HepG2 (cell line): ENCODE data around the gene TOB1. TPM values are rescaled to one million over a fixed set of nuclear protein-coding genes. Genes with fewer than 3 reads are reported as not detected.

Source experiments
- DZIP1 ChIP-seq: sonication (generic); formaldehyde crosslinking; IDR thresholded peaks from 2 replicates; pipeline ENCODE4 v1.5.0; 2020; ENCODE audit warnings: mild to moderate bottlenecking, missing genetic modification reagents
- FOXJ3 ChIP-seq: sonication (generic); formaldehyde crosslinking; IDR thresholded peaks from 2 replicates; pipeline ENCODE4 v1.4.0; 2020; ENCODE audit warnings: missing genetic modification reagents, mild to moderate bottlenecking, borderline replicate concordance
- GFI1 ChIP-seq: sonication (generic); formaldehyde crosslinking; IDR thresholded peaks from 2 replicates; pipeline ENCODE4 v1.5.0; 2020; ENCODE audit warnings: missing genetic modification reagents, mild to moderate bottlenecking, borderline replicate concordance
- IRF2 ChIP-seq: IDR thresholded peaks from 2 replicates; pipeline ENCODE4 v1.6.1; 2018; ENCODE audit warnings: missing genetic modification reagents, missing compliant biosample characterization
- JUN ChIP-seq: sonication (generic); formaldehyde crosslinking; IDR thresholded peaks from 2 replicates; pipeline ENCODE4 v1.4.0; 2020; ENCODE audit warnings: mild to moderate bottlenecking, missing genetic modification reagents
- KDM6A ChIP-seq: IDR thresholded peaks from 2 replicates; pipeline ENCODE4 v1.6.1; 2016; ENCODE audit warnings: low read depth
- KMT2A ChIP-seq: sonication (generic); formaldehyde crosslinking; IDR thresholded peaks from 2 replicates; pipeline ENCODE4 v1.4.0; 2020; ENCODE audit warnings: missing genetic modification reagents
- NR2F1 ChIP-seq, 2 experiments: fragments of 450-650 bp in 1 of 2; formaldehyde crosslinking in 1 of 2; IDR thresholded peaks; 2 replicates each; pipeline versions ENCODE4 v1.5.0 to v1.6.1; 2016 to 2020; ENCODE audit warnings: mild to moderate bottlenecking in 1 of 2, missing compliant biosample characterization in 1 of 2, missing genetic modification reagents in 1 of 2, moderate library complexity in 1 of 2
- PAF1 ChIP-seq: IDR thresholded peaks from 2 replicates; pipeline ENCODE4 v1.6.1; 2016; ENCODE audit warnings: missing genetic modification reagents, missing compliant biosample characterization
- POLR2A ChIP-seq, 2 experiments: IDR thresholded peaks; 2 replicates each; pipeline ENCODE4 v1.6.1; 2011; ENCODE audit warnings: low read depth in 2 of 2, low read length in 2 of 2, mild to moderate bottlenecking in 1 of 2, moderate library complexity in 1 of 2; ENCODE audit not compliant: insufficient read depth in 1 of 2
- TEAD3 ChIP-seq: optimal IDR thresholded peaks from 2 replicates; pipeline ENCODE3; 2016; ENCODE audit warnings: borderline replicate concordance
- ZBTB42 ChIP-seq: sonication (generic); formaldehyde crosslinking; IDR thresholded peaks from 2 replicates; pipeline ENCODE4 v1.5.0; 2020; ENCODE audit warnings: mild to moderate bottlenecking, missing genetic modification reagents
- ZNF124 ChIP-seq: sonication (generic); formaldehyde crosslinking; IDR thresholded peaks from 2 replicates; pipeline ENCODE4 v1.4.0; 2020; ENCODE audit warnings: missing genetic modification reagents
- ZNF18 ChIP-seq: sonication (generic); formaldehyde crosslinking; IDR thresholded peaks from 2 replicates; pipeline ENCODE4 v1.8.0; 2022; ENCODE audit warnings: mild to moderate bottlenecking, missing genetic modification reagents; ENCODE audit not compliant: insufficient replicate concordance
- ZNF670 ChIP-seq: sonication (generic); formaldehyde crosslinking; IDR thresholded peaks from 2 replicates; pipeline ENCODE4 v1.8.0; 2022; ENCODE audit warnings: mild to moderate bottlenecking, missing genetic modification reagents, borderline replicate concordance
- polyA plus RNA-seq, 8 experiments: library from polyadenylated mRNA; depleted of rRNA in 3 of 8; stranded (reverse) in 7 of 8; unstranded in 1 of 8; fragments of >200 nt; fragmentation: Illumina TruSeq in 4 of 8; extraction: Trizol in 4 of 8; gene quantifications; 2 replicates each; pipeline versions ENCODE4 v1.2.1 to v1.2.3, GENCODE V29; 2011 to 2016; ENCODE audit warnings: low read depth in 4 of 8, missing spikeins in 1 of 8, mixed read lengths in 1 of 8; ENCODE audit not compliant: insufficient read depth in 1 of 8
- total RNA-seq, 5 experiments: library from RNA; depleted of rRNA; stranded (reverse); fragments of >200 nt; fragmentation: Illumina TruSeq; extraction: Trizol; gene quantifications; 2 replicates each; pipeline ENCODE4 v1.2.3, GENCODE V29; 2016; ENCODE audit warnings: low read depth in 1 of 5
- TF ChIP-seq, protein P1 (sequence below): fragments of 450-650 bp; IDR thresholded peaks from 2 replicates; pipeline ENCODE4 v1.6.1; 2016
- TF ChIP-seq, protein P2 (sequence below): IDR thresholded peaks from 2 replicates; pipeline ENCODE4 v1.6.1; 2016
- TF ChIP-seq, protein P3 (sequence below): sonication (generic); formaldehyde crosslinking; IDR thresholded peaks from 2 replicates; pipeline ENCODE4 v1.5.1; 2020; ENCODE audit warnings: missing genetic modification reagents, mild to moderate bottlenecking, borderline replicate concordance
- TF ChIP-seq, protein P4 (sequence below): sonication (generic); formaldehyde crosslinking; IDR thresholded peaks from 2 replicates; pipeline ENCODE4 v1.4.0; 2020; ENCODE audit warnings: missing genetic modification reagents

TOB1 gene
- total and polyA plus RNA-seq, 2 of the 13 experiments (the other 11 are each of a cell fraction or from before 2014, with no cell fraction given) = 21.9 to 57.7 TPM

GRCh38 chr17:50864747-50865059 is 1.5 kb downstream of the TOB1 start (continued):
- TF ChIP-seq ZNF18 (CRISPR knock-in tag) (peak; percentile 3), KDM6A (CRISPR knock-in tag) (0 out of 2 replicates have a peak, but pooled peaks have one; percentile 28), TEAD3 (CRISPR knock-in tag) (peak; percentile 6), ZNF124 (no peak), FOXJ3 (CRISPR knock-in tag) (no peak), DZIP1 (CRISPR knock-in tag) (no peak), JUN (CRISPR knock-in tag) (no peak), ZNF670 (0 out of 2 replicates have a peak, but pooled peaks have one; percentile 31), GFI1 (CRISPR knock-in tag) (no peak), PAF1 (no peak), KMT2A (CRISPR knock-in tag) (no peak), NR2F1 (CRISPR knock-in tag; IDR thresholded peaks at IDR 0.05) (0 out of 4 replicates have a peak, but pooled peaks of 1 of the 2 experiments have one; percentile 12), IRF2 (CRISPR knock-in tag) (no peak), POLR2A (IDR thresholded peaks at IDR 0.05; ENCODE audit: insufficient read depth in 1 of 2, low read depth in 2 of 2, low read length in 2 of 2) (0 out of 4 replicates have a peak, but pooled peaks of 1 of the 2 experiments have one; percentile 22), ZBTB42 (no peak)
- TF ChIP-seq, protein P1, sequence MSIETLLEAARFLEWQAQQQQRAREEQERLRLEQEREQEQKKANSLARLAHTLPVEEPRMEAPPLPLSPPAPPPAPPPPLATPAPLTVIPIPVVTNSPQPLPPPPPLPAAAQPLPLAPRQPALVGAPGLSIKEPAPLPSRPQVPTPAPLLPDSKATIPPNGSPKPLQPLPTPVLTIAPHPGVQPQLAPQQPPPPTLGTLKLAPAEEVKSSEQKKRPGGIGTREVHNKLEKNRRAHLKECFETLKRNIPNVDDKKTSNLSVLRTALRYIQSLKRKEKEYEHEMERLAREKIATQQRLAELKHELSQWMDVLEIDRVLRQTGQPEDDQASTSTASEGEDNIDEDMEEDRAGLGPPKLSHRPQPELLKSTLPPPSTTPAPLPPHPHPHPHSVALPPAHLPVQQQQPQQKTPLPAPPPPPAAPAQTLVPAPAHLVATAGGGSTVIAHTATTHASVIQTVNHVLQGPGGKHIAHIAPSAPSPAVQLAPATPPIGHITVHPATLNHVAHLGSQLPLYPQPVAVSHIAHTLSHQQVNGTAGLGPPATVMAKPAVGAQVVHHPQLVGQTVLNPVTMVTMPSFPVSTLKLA = no peak
- TF ChIP-seq, protein P2, sequence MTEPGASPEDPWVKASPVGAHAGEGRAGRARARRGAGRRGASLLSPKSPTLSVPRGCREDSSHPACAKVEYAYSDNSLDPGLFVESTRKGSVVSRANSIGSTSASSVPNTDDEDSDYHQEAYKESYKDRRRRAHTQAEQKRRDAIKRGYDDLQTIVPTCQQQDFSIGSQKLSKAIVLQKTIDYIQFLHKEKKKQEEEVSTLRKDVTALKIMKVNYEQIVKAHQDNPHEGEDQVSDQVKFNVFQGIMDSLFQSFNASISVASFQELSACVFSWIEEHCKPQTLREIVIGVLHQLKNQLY (CRISPR knock-in tag) = no peak
- TF ChIP-seq, protein P3, sequence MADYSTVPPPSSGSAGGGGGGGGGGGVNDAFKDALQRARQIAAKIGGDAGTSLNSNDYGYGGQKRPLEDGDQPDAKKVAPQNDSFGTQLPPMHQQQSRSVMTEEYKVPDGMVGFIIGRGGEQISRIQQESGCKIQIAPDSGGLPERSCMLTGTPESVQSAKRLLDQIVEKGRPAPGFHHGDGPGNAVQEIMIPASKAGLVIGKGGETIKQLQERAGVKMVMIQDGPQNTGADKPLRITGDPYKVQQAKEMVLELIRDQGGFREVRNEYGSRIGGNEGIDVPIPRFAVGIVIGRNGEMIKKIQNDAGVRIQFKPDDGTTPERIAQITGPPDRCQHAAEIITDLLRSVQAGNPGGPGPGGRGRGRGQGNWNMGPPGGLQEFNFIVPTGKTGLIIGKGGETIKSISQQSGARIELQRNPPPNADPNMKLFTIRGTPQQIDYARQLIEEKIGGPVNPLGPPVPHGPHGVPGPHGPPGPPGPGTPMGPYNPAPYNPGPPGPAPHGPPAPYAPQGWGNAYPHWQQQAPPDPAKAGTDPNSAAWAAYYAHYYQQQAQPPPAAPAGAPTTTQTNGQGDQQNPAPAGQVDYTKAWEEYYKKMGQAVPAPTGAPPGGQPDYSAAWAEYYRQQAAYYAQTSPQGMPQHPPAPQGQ (CRISPR knock-in tag) = no peak
- TF ChIP-seq, protein P4, sequence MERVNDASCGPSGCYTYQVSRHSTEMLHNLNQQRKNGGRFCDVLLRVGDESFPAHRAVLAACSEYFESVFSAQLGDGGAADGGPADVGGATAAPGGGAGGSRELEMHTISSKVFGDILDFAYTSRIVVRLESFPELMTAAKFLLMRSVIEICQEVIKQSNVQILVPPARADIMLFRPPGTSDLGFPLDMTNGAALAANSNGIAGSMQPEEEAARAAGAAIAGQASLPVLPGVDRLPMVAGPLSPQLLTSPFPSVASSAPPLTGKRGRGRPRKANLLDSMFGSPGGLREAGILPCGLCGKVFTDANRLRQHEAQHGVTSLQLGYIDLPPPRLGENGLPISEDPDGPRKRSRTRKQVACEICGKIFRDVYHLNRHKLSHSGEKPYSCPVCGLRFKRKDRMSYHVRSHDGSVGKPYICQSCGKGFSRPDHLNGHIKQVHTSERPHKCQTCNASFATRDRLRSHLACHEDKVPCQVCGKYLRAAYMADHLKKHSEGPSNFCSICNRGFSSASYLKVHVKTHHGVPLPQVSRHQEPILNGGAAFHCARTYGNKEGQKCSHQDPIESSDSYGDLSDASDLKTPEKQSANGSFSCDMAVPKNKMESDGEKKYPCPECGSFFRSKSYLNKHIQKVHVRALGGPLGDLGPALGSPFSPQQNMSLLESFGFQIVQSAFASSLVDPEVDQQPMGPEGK (CRISPR knock-in tag) = no peak; the same call in 1 of the 2 replicates
